Coronary artery (tissue), 2 donors: ENCODE measurements around the gene MAP4K4.

Experiments used
- DNase-seq: peaks from one replicate; pipeline ENCODE4 v3.0.0-alpha.2; 2017; ENCODE audit warnings: low spot score
- H3K27ac ChIP-seq, 2 donors: fragments of 200-600 bp; sonication (generic); one replicate each; pipeline ENCODE4 v1.5.1; 2016 to 2019
- H3K4me3 ChIP-seq: fragments of 200-600 bp; sonication (generic); 2 replicates; pipeline ENCODE4 v1.5.1; 2016; ENCODE audit warnings: mild to moderate bottlenecking, moderate library complexity
- TF ChIP-seq, protein P1 (sequence below): fragments of 200-600 bp; sonication (generic); IDR thresholded peaks from one replicate; pipeline ENCODE4 v1.5.1; 2019; ENCODE audit warnings: antibody characterized with exemption

MAP4K4 gene

DNA sequence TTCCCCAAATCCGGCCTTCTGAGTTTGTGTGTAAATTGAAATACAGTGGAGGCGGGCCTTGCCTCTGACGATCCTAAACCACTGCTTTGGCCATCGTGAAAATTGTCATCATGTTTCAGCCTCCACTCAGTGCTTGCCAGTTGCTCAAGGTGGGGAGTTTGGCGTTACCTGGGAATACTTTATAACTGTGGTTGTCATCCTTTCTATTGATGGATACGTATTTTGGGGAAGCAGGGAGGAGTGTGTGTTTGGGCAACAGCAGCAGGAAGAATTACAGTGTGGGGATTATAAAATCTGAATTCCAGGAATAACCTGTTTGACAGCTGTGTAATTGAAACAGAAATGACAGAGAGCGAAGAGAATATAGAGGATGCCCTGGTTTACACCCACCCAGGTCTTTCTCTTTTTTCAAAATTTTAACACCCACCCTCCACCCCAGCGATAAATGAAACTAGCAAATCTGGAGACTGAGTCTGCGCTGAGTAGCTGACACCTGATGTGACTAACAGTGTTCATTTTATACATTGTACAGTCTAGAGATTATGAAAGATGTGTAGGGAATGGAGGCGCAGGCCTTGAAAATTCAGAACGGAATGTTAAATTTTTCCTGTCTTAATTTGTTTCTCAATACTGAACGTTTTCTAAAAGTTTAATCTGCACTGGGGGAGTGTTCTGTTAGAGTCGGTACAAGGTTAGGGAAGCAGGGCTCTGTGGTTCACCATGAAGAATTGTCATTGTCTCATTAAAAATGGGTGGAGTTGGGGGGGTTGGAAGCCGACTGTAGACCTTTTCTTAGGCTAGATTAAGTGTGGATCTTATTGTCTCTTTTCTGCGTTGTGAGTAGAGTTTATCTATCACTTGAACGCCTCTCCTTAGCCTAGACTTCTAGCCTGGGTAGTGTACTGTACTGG, 1.6 kb downstream of the MAP4K4 start:
- TF ChIP-seq, protein P1, sequence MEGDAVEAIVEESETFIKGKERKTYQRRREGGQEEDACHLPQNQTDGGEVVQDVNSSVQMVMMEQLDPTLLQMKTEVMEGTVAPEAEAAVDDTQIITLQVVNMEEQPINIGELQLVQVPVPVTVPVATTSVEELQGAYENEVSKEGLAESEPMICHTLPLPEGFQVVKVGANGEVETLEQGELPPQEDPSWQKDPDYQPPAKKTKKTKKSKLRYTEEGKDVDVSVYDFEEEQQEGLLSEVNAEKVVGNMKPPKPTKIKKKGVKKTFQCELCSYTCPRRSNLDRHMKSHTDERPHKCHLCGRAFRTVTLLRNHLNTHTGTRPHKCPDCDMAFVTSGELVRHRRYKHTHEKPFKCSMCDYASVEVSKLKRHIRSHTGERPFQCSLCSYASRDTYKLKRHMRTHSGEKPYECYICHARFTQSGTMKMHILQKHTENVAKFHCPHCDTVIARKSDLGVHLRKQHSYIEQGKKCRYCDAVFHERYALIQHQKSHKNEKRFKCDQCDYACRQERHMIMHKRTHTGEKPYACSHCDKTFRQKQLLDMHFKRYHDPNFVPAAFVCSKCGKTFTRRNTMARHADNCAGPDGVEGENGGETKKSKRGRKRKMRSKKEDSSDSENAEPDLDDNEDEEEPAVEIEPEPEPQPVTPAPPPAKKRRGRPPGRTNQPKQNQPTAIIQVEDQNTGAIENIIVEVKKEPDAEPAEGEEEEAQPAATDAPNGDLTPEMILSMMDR: no peak

DNA sequence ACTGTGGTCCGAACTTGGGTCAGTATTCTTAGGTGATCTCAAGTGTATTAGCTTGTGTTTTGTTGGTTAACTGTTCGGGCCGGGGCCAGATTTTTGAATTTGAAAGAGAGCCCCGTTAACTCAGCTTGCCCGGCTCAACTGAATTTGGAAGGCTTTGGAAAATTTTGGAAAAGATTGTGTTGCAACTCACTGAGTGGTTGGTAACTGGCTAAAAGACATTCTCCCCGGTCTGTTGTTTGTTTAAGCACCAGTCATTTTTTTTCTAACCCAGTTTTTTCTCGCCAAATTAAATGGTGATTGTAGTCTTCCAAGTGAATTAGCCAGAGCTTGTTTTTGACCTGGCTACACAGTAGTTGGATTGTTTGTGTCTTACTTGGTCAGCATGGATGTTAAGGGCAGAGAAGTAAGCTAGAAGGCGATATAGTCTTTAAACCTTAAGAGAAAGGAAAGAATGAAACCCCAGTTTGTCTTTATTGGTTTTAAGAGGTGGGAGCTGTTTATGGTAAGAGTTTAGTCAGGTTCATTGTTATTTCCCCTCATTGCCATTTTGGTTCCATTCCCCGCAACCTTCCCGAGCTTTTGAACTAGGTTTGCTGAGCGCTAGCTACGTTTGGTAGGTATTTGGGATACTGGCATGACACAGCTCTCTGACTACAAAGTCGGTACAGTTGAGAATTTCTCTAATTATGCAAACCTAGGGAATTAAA, 2.4 kb downstream of the MAP4K4 start:
- TF ChIP-seq, protein P1: no peak
- Histone ChIP-seq H3K27ac (peak overlapping the region; percentile 35 to 96), H3K4me3 (peak overlapping the region; percentile 96)
- DNase-seq: no peak

More for the DNA sequence above, 1.6 kb downstream of the MAP4K4 start:
- H3K4me3 ChIP-seq: peak overlapping the region; percentile 96
- H3K27ac ChIP-seq: peak overlapping the region; percentile 35 to 96
- no peak for DNase-seq

DNA sequence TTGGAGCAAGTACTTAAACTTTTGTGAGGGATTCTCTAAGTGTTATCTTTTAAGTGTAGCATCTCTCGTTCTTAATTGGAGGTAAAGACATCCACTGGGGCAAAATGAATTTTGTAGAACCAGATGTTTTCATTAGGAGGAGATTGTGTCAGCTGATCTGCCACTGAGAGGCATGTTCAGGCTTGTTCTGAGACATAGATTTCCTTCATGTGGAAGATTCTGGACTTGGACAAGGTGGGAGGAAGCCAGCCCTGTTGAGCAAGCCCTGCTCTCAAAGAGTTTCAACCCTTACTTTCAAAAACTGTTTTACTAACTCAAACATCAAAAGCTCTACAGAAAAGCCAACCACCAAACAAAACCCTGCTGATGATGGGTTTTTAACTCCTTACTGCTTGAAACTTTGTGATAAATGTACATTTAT, 6.5 kb downstream of the MAP4K4 start:
- DNase-seq: no peak
- TF ChIP-seq, protein P1: no peak
- Histone ChIP-seq H3K27ac (no peak overlapping the region), H3K4me3 (no peak overlapping the region)

DNA sequence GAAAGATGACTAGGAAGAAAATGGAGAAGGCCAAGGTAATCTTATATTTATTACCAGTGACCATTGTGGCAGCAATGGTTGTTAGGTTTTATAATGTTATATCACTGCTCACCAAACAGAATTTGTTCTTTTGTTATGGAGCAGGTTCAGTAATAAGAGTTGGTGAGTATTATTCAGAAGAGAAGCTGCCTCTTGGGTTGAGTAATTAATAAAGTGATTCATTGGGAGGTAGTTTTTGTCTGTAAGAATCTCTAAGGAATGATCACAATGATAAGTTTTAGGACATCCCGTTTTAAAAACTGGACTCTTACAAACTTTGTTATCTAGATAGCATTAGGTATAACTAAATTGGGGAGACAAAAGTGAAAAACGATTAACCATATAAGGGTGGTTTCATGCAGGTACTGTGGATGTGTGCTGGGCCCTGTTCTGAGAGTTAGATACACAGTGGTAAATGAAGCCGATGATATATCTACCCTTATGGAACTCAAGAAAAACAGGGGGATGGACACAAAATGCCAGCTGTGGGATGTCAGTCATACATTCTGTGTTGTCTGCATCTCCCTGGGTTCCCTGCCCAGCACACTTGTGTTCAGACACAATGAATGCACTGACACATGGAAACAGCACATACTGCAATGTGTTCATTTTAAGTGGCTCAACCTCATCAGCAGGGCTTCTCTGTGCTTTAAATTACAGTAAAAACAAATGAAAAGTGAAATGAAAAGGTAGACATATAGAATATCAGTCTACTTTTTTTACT, 7.5 kb downstream of the MAP4K4 start:
- Histone ChIP-seq H3K4me3 (no peak overlapping the region), H3K27ac (peak overlapping the region in 1 of 2 donors; percentile 33)
- DNase-seq: no peak
- TF ChIP-seq, protein P1: no peak

DNA sequence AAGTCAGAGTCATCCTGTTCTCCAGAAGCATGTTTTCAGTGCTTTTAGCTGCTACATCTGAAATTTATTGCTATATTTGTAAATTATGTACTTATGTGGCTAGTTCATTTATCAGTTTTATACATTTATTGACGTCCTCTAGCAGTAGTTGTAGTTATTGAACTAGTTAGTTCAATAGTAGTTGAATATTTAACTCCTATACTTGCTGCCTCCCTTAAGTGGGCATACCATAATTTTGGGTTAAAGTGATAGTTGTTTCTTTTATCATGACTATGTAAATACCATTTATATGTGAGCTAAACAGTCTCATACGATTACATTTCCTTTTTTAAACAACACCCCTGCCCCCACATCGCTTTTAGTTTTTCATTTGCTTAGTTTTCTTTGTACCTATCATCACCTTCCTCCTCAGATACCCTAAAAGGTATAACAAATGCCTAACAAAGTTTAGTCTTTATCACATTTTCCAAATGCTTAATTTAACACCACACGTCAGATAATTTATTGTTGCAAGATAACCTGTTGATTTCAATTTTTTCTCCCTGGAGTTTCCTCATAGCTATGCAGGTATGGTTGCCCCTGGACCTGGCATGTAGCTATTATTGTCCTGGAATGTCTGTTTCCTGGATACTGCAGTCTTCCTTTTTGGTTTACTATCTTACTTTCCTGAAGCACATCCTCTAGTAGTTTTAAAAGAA, 8.8 kb downstream of the MAP4K4 start:
- Histone ChIP-seq H3K4me3 (no peak overlapping the region), H3K27ac (no peak overlapping the region)
- DNase-seq: no peak
- TF ChIP-seq, protein P1: no peak

DNA sequence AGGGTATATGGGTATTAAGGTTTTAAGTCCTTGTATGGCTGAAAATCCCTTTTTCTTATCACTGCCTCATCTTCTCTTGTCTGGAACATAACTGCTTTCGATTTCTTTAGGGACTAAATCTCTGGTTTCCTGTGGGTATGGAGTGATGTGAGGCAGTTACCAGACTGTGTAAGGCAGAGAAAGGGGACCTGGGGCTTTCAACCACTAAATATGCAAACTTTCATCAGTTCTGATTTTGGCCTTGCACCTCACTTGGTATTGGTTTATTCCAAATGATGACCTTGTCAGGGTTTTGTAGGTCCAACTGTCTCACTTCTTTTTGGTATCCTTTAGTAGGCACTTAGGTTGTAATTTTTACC, 9.3 kb downstream of the MAP4K4 start:
- TF ChIP-seq, protein P1: no peak
- Histone ChIP-seq H3K27ac (no peak overlapping the region), H3K4me3 (no peak overlapping the region)
- no peak for DNase-seq
